SU-DHL-6 (cell line): ENCODE data around the gene LRRC18.

Experiments
- H2AFZ ChIP-seq: fragments of 200-600 bp; sonication (generic); 2 replicates; pipeline ENCODE4 v1.6.1; 2014; ENCODE audit warnings: low read depth, mild to moderate bottlenecking, moderate library complexity, mixed read lengths, antibody characterized with exemption, low read length; ENCODE audit not compliant: severe bottlenecking
- H3F3A ChIP-seq: fragments of 200-600 bp; shearing (Covaris generic); 2 replicates; pipeline ENCODE4 v1.6.0; 2016; ENCODE audit warnings: antibody characterized with exemption, mild to moderate bottlenecking; ENCODE audit not compliant: insufficient read depth
- H3K27ac ChIP-seq: fragments of 200-600 bp; sonication (generic); 2 replicates; pipeline ENCODE4 v1.5.1; 2016; ENCODE audit warnings: low read depth, mild to moderate bottlenecking, low read length, moderate library complexity, mixed read lengths
- H3K27me3 ChIP-seq: fragments of 200-600 bp; sonication (generic), shearing (Covaris generic); 2 replicates; pipeline ENCODE4 v1.6.0; 2014; ENCODE audit warnings: mild to moderate bottlenecking, low read length
- H3K36me3 ChIP-seq: fragments of 200-600 bp; sonication (generic); 2 replicates; pipeline ENCODE4 v1.6.1; 2014; ENCODE audit warnings: mild to moderate bottlenecking, low read length, mixed read lengths
- H3K4me2 ChIP-seq: fragments of 300-600, 200-600 bp; shearing (Covaris generic), sonication (generic); 2 replicates; pipeline ENCODE4 v1.6.0; 2014; ENCODE audit warnings: low read length, low read depth, mild to moderate bottlenecking; ENCODE audit not compliant: poor library complexity, severe bottlenecking
- H3K4me3 ChIP-seq: fragments of 200-600 bp; sonication (generic); 2 replicates; pipeline ENCODE4 v1.5.1; 2014; ENCODE audit warnings: antibody characterized with exemption, low read length, mild to moderate bottlenecking, mixed read lengths; ENCODE audit not compliant: insufficient read depth, poor library complexity, severe bottlenecking
- H3K79me2 ChIP-seq: fragments of 200-600 bp; sonication (generic); 2 replicates; pipeline ENCODE4 v1.6.1; 2014; ENCODE audit warnings: mild to moderate bottlenecking, low read length, moderate library complexity; ENCODE audit not compliant: insufficient read depth
- H3K9ac ChIP-seq: fragments of 200-600 bp; sonication (generic); 2 replicates; pipeline ENCODE4 v1.7.0; 2014; ENCODE audit warnings: mild to moderate bottlenecking, low read length
- H3K9me2 ChIP-seq: fragments of 200-600 bp; sonication (generic); replicated peaks from 2 replicates; pipeline ENCODE4 v1.6.1; 2014; ENCODE audit warnings: low read length; ENCODE audit not compliant: insufficient read depth
- H3K9me3 ChIP-seq: fragments of 200-600 bp; sonication (generic); 2 replicates; pipeline ENCODE4 v1.6.1; 2014; ENCODE audit warnings: low read length, mixed read lengths; ENCODE audit not compliant: insufficient read depth
- H4K20me1 ChIP-seq: fragments of 200-600 bp; sonication (generic); 2 replicates; pipeline ENCODE4 v1.6.1; 2014; ENCODE audit warnings: low read depth, mild to moderate bottlenecking, antibody characterized with exemption, low read length, moderate library complexity, mixed read lengths
- EZH2phosphoT487 ChIP-seq: fragments of 200-600 bp; sonication (generic), shearing (Covaris generic); conservative IDR thresholded peaks from 2 replicates; pipeline ENCODE4 v1.6.1; 2018; ENCODE audit warnings: mild to moderate bottlenecking, antibody characterized with exemption, low read length, moderate library complexity, mixed read lengths
- TF ChIP-seq, protein P1 (sequence below): fragments of 200-600 bp; sonication (generic); IDR thresholded peaks from one replicate; pipeline ENCODE4 v1.5.1; 2017; ENCODE audit warnings: antibody characterized with exemption, mild to moderate bottlenecking, low read length, moderate library complexity; ENCODE audit not compliant: insufficient read depth, poor library complexity, severe bottlenecking

Gene LRRC18

DNA sequence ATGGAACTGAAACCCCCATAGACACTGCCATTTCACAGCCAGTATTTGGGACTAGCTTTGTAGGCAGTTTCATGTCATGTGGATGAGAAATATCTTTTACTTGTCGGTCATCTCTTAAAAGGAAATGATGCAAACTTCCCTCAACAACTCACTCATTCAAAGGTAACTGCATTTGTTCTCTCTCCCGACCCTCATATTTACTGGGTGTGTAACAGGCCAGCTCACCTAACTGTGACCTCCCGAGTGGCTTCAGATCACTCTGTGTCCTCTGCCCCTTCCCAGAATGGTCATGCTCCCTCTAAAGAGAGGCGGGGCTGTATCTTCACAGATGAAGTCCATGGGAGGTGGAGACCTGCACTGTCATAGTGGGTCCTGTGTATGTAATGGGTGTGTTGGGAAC lies 14.7 kb downstream of the LRRC18 start:
- no peaks in the 10 kb centered on the region for H3K9me2 ChIP-seq
- no peak overlapping the region for H3K4me2 ChIP-seq
- H3K36me3 ChIP-seq = no peaks in the 10 kb centered on the region
- H3K9ac ChIP-seq = no peak overlapping the region
- no peak overlapping the region for H3K4me3 ChIP-seq
- no peaks in the 10 kb centered on the region for H3K9me3 ChIP-seq
- no peak for TF ChIP-seq EZH2phosphoT487
- TF ChIP-seq, protein P1, sequence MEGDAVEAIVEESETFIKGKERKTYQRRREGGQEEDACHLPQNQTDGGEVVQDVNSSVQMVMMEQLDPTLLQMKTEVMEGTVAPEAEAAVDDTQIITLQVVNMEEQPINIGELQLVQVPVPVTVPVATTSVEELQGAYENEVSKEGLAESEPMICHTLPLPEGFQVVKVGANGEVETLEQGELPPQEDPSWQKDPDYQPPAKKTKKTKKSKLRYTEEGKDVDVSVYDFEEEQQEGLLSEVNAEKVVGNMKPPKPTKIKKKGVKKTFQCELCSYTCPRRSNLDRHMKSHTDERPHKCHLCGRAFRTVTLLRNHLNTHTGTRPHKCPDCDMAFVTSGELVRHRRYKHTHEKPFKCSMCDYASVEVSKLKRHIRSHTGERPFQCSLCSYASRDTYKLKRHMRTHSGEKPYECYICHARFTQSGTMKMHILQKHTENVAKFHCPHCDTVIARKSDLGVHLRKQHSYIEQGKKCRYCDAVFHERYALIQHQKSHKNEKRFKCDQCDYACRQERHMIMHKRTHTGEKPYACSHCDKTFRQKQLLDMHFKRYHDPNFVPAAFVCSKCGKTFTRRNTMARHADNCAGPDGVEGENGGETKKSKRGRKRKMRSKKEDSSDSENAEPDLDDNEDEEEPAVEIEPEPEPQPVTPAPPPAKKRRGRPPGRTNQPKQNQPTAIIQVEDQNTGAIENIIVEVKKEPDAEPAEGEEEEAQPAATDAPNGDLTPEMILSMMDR = no peak
- H4K20me1 ChIP-seq = no peaks in the 10 kb centered on the region
- H3K79me2 ChIP-seq = no peaks in the 10 kb centered on the region
- no peaks in the 10 kb centered on the region for H3F3A ChIP-seq
- no peaks in the 10 kb centered on the region for H3K27me3 ChIP-seq
- H2AFZ ChIP-seq = no peak overlapping the region
- H3K27ac ChIP-seq = no peak overlapping the region

DNA sequence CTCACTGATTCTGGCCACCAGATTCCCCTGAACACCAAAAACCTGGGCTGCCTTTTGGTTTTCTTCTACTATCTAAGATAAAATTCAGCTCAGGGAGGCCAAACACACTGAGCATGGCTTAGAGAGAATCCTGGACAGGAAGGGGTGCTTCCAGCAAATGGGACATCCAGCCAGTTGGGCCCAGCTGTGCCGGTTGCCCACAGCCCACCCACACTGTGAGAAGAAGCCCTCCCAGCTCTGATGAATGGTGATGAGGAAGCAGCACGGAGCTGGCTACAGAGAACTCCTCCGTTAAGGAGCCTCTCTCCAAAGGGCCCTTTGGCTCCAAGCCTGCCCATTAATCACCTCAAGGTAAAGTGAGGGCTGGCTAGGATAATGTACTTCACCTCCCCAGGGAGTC lies 15.9 kb downstream of the LRRC18 start:
- Histone ChIP-seq H3K9me3 (no peaks in the 10 kb centered on the region), H3K4me3 (no peak overlapping the region), H3K79me2 (no peaks in the 10 kb centered on the region), H3K36me3 (no peaks in the 10 kb centered on the region), H3K9me2 (no peaks in the 10 kb centered on the region), H4K20me1 (no peaks in the 10 kb centered on the region), H3K27me3 (no peaks in the 10 kb centered on the region), H3F3A (no peaks in the 10 kb centered on the region), H2AFZ (no peak overlapping the region), H3K9ac (no peak overlapping the region), H3K27ac (no peak overlapping the region), H3K4me2 (no peak overlapping the region)
- TF ChIP-seq, protein P1 = no peak
- TF ChIP-seq EZH2phosphoT487 = no peak

DNA sequence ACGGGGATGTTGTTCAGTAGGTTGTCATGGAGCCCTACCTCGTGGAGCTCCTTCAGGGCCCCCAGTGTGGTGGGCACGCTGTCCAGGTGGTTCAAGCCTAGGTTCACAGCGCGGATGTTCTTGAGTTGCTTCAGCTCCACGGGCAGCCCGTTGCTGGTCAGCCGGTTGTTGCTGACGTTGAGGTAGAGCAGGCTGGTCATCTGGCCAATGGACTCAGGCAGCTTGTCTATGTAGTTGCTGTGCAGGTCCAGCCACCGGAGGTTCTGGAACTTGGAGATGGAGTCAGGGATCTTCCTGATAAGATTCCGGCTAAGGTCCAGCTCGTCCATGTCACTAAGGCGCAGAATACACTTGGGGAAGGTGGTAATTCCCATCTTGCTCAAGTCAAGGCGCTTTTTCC lies 26.0 kb downstream of the LRRC18 start:
- Histone ChIP-seq H3K9ac (no peak overlapping the region), H3F3A (no peaks in the 10 kb centered on the region), H2AFZ (no peak overlapping the region), H3K27ac (no peak overlapping the region), H4K20me1 (no peaks in the 10 kb centered on the region), H3K9me3 (no peaks in the 10 kb centered on the region), H3K36me3 (no peaks in the 10 kb centered on the region), H3K4me2 (no peak overlapping the region), H3K9me2 (no peaks in the 10 kb centered on the region), H3K27me3 (no peaks in the 10 kb centered on the region), H3K79me2 (no peaks in the 10 kb centered on the region), H3K4me3 (no peak overlapping the region)
- TF ChIP-seq, protein P1 = no peak
- no peak for TF ChIP-seq EZH2phosphoT487

DNA sequence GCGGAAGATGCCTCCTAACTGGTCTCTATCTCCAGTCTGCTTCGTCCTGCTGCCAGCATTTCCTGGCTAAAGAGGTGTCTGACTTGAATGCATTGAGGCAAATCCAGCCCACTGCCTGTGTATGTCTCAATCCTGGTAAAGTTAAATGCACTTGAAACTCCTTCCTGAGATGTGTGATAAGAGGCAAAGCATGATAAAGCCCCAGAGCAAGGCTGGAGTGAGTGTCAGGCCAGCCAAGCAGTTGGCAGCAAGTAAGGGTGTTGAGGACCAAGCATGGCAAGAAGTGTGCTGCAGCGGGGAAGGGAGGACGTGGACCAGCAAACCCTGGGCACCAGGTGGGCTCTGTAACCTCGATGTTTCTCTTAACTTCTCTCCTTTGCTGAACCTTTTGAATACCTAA lies 29.1 kb downstream of the LRRC18 start:
- H3K79me2 ChIP-seq = no peaks in the 10 kb centered on the region
- no peak overlapping the region for H2AFZ ChIP-seq
- no peak overlapping the region for H3K27ac ChIP-seq
- TF ChIP-seq, protein P1 = no peak
- TF ChIP-seq EZH2phosphoT487 = no peak
- no peaks in the 10 kb centered on the region for H3K9me3 ChIP-seq
- no peak overlapping the region for H3K9ac ChIP-seq
- H3F3A ChIP-seq = no peaks in the 10 kb centered on the region
- no peaks in the 10 kb centered on the region for H3K36me3 ChIP-seq
- no peaks in the 10 kb centered on the region for H4K20me1 ChIP-seq
- H3K4me3 ChIP-seq = no peak overlapping the region
- H3K27me3 ChIP-seq = no peaks in the 10 kb centered on the region
- H3K4me2 ChIP-seq = no peak overlapping the region
- no peaks in the 10 kb centered on the region for H3K9me2 ChIP-seq
